ENCODE measurements around the gene LMOD3.
A peak's percentile ranks its signal among the peaks of the same experiment; 100 is the strongest.

LMOD3 gene

GRCh38 chr3:69084326-69085167 is 37.8 kb downstream of the LMOD3 start, which contains the start of gene ARL6IP5:
ARL6IP5 (plus strand) TSS chr3:69084937; CDS start chr3:69085048, 111 bp downstream.
- Histone ChIP-seq H2BK120ac (ENCODE audit: insufficient read depth, low read length, poor library complexity) (peak within 1 kb of the TSS; percentile 89), H3K9me3 (ENCODE audit: insufficient read depth, low read depth, low read length) (no peaks in the 10 kb centered on the region)

GRCh38 chr3:69082805-69083204 is 39.6 kb downstream of the LMOD3 start:
- Histone ChIP-seq H3K9me3 (ENCODE audit: insufficient read depth, low read depth, low read length) (no peaks in the 10 kb centered on the region), H3K23ac (ENCODE audit: low read length) (no peak overlapping the region), H3K18ac (ENCODE audit: low read length) (no peak overlapping the region), H3K36me3 (ENCODE audit: control insufficient read depth in 1 of 2, insufficient read depth in 2 of 2, low read length in 2 of 2) (peaks cover 0 to 2% of the 10 kb centered on the region in 2 experiments), H3K27ac (ENCODE audit: low read depth, low read length) (no peak overlapping the region), H4K8ac (ENCODE audit: low read depth, low read length) (no peak overlapping the region), H3K4me3 (ENCODE audit: low read depth, low read length) (no peak overlapping the region), H3K4me1 (ENCODE audit: control insufficient read depth in 1 of 2, insufficient read depth in 2 of 2, low read length in 2 of 2) (peaks cover 11 to 26% of the 10 kb centered on the region in 2 experiments), H2AFZ (ENCODE audit: insufficient read depth, low read length, poor library complexity) (no peak overlapping the region), H3K9ac (ENCODE audit: low read length) (no peak overlapping the region), H2AK5ac (ENCODE audit: low read length) (no peak overlapping the region), H3K27me3 (ENCODE audit: insufficient read depth, low read length) (no peaks in the 10 kb centered on the region), H2BK5ac (ENCODE audit: low read depth, low read length, poor library complexity) (no peak overlapping the region), H3K79me2 (ENCODE audit: control insufficient read depth, insufficient read depth, low read length, poor library complexity) (peaks cover 11% of the 10 kb centered on the region), H4K91ac (ENCODE audit: low read depth, low read length) (no peak overlapping the region), H4K12ac (ENCODE audit: low read depth, low read length) (no peak overlapping the region), H3K14ac (ENCODE audit: low read length) (no peak overlapping the region), H2BK120ac (ENCODE audit: insufficient read depth, low read length, poor library complexity) (no peak overlapping the region), H3K4ac (ENCODE audit: low read depth, low read length) (no peak overlapping the region), H3K79me1 (ENCODE audit: low read length) (peaks cover 20% of the 10 kb centered on the region), H2BK12ac (ENCODE audit: low read length) (no peak overlapping the region), H3K4me2 (ENCODE audit: low read length) (no peak overlapping the region)
- peak; percentile 42 to 52 for DNase-seq

More at GRCh38 chr3:69084326-69085167, 37.8 kb downstream of the LMOD3 start, which contains the start of gene ARL6IP5:
- Histone ChIP-seq H3K18ac (ENCODE audit: low read length) (peak within 1 kb of the TSS; percentile 80), H3K79me2 (ENCODE audit: control insufficient read depth, insufficient read depth, low read length, poor library complexity) (peaks cover 11% of the 10 kb centered on the region), H2BK5ac (ENCODE audit: low read depth, low read length, poor library complexity) (peak within 1 kb of the TSS; percentile 82), H3K27ac (ENCODE audit: low read depth, low read length) (peak within 1 kb of the TSS; percentile 68), H2AK5ac (ENCODE audit: low read length) (peak within 1 kb of the TSS; percentile 93), H2BK12ac (ENCODE audit: low read length) (peak within 1 kb of the TSS; percentile 72), H3K9ac (ENCODE audit: low read length) (peak within 1 kb of the TSS; percentile 96), H3K4me2 (ENCODE audit: low read length) (peak within 1 kb of the TSS; percentile 76), H3K4me3 (ENCODE audit: low read depth, low read length) (peak within 1 kb of the TSS; percentile 89), H3K14ac (ENCODE audit: low read length) (peak within 1 kb of the TSS; percentile 94), H3K36me3 (ENCODE audit: control insufficient read depth in 1 of 2, insufficient read depth in 2 of 2, low read length in 2 of 2) (no peaks in the 10 kb centered on the region), H3K4ac (ENCODE audit: low read depth, low read length) (peak within 1 kb of the TSS; percentile 68), H4K91ac (ENCODE audit: low read depth, low read length) (peak within 1 kb of the TSS; percentile 87), H4K12ac (ENCODE audit: low read depth, low read length) (peak within 1 kb of the TSS; percentile 57), H3K23ac (ENCODE audit: low read length) (no peak within 1 kb of the TSS), H3K4me1 (ENCODE audit: control insufficient read depth in 1 of 2, insufficient read depth in 2 of 2, low read length in 2 of 2) (peaks cover 8 to 26% of the 10 kb centered on the region in 2 experiments), H3K27me3 (ENCODE audit: insufficient read depth, low read length) (no peaks in the 10 kb centered on the region), H3K79me1 (ENCODE audit: low read length) (peaks cover 20% of the 10 kb centered on the region), H2AFZ (ENCODE audit: insufficient read depth, low read length, poor library complexity) (peak within 1 kb of the TSS; percentile 91), H4K8ac (ENCODE audit: low read depth, low read length) (peak within 1 kb of the TSS; percentile 93)
- no CpG with 5 or more reads among the region's 32 CpGs for whole genome bisulfite sequencing (ENCODE audit: extremely low coverage, insufficient coverage, insufficient read length)
- peak; percentile 88 to 91 for DNase-seq

- Histone ChIP-seq H3K23ac (ENCODE audit: low read length) (no peak overlapping the region), H4K91ac (ENCODE audit: low read depth, low read length) (no peak overlapping the region), H3K14ac (ENCODE audit: low read length) (no peak overlapping the region), H3K79me2 (ENCODE audit: control insufficient read depth, insufficient read depth, low read length, poor library complexity) (peaks cover 11% of the 10 kb centered on the region), H2AFZ (ENCODE audit: insufficient read depth, low read length, poor library complexity) (no peak overlapping the region), H3K36me3 (ENCODE audit: control insufficient read depth in 1 of 2, insufficient read depth in 2 of 2, low read length in 2 of 2) (peaks cover 0 to 3% of the 10 kb centered on the region in 2 experiments), H4K8ac (ENCODE audit: low read depth, low read length) (no peak overlapping the region), H3K18ac (ENCODE audit: low read length) (no peak overlapping the region), H3K4me3 (ENCODE audit: low read depth, low read length) (no peak overlapping the region), H3K9ac (ENCODE audit: low read length) (no peak overlapping the region), H3K4me2 (ENCODE audit: low read length) (no peak overlapping the region), H2BK5ac (ENCODE audit: low read depth, low read length, poor library complexity) (no peak overlapping the region), H4K12ac (ENCODE audit: low read depth, low read length) (no peak overlapping the region), H3K27me3 (ENCODE audit: insufficient read depth, low read length) (no peaks in the 10 kb centered on the region), H3K4ac (ENCODE audit: low read depth, low read length) (no peak overlapping the region), H3K4me1 (ENCODE audit: control insufficient read depth in 1 of 2, insufficient read depth in 2 of 2, low read length in 2 of 2) (peaks cover 11 to 24% of the 10 kb centered on the region in 2 experiments), H3K79me1 (ENCODE audit: low read length) (peaks cover 20% of the 10 kb centered on the region), H3K27ac (ENCODE audit: low read depth, low read length) (no peak overlapping the region), H3K9me3 (ENCODE audit: insufficient read depth, low read depth, low read length) (no peaks in the 10 kb centered on the region), H2BK12ac (ENCODE audit: low read length) (peak overlapping the region; percentile 85), H2BK120ac (ENCODE audit: insufficient read depth, low read length, poor library complexity) (no peak overlapping the region), H2AK5ac (ENCODE audit: low read length) (no peak overlapping the region)
- WGBS (ENCODE audit: extremely low coverage, insufficient coverage, insufficient read length), result no CpG with 5 or more reads among the region's 2 CpGs
- DNase-seq, result no peak
Observed at GRCh38 chr3:69082361-69082760, 40.0 kb downstream of the LMOD3 start.

GRCh38 chr3:69081583-69082262 is 40.7 kb downstream of the LMOD3 start:
- H3K4ac ChIP-seq (ENCODE audit: low read depth, low read length), result no peak overlapping the region
- no CpG with 5 or more reads among the region's 5 CpGs for WGBS (ENCODE audit: extremely low coverage, insufficient coverage, insufficient read length)
- H2BK5ac ChIP-seq (ENCODE audit: low read depth, low read length, poor library complexity), result no peak overlapping the region
- no peak overlapping the region for H3K4me3 ChIP-seq (ENCODE audit: low read depth, low read length)
- H3K27me3 ChIP-seq (ENCODE audit: insufficient read depth, low read length), result no peaks in the 10 kb centered on the region
- H3K79me1 ChIP-seq (ENCODE audit: low read length), result peaks cover 17% of the 10 kb centered on the region
- H3K4me1 ChIP-seq (ENCODE audit: control insufficient read depth in 1 of 2, insufficient read depth in 2 of 2, low read length in 2 of 2), result peaks cover 8 to 20% of the 10 kb centered on the region in 2 experiments
- H2BK12ac ChIP-seq (ENCODE audit: low read length), result peak overlapping the region; percentile 27
- H3K36me3 ChIP-seq (ENCODE audit: control insufficient read depth in 1 of 2, insufficient read depth in 2 of 2, low read length in 2 of 2), result peaks cover 0 to 4% of the 10 kb centered on the region in 2 experiments
- H2AFZ ChIP-seq (ENCODE audit: insufficient read depth, low read length, poor library complexity), result no peak overlapping the region
- peak overlapping the region; percentile 47 for H4K8ac ChIP-seq (ENCODE audit: low read depth, low read length)
- H3K18ac ChIP-seq (ENCODE audit: low read length), result no peak overlapping the region
- no peak overlapping the region for H3K4me2 ChIP-seq (ENCODE audit: low read length)
- no peak overlapping the region for H3K14ac ChIP-seq (ENCODE audit: low read length)
- H3K79me2 ChIP-seq (ENCODE audit: control insufficient read depth, insufficient read depth, low read length, poor library complexity), result peaks cover 11% of the 10 kb centered on the region
- no peak overlapping the region for H3K9ac ChIP-seq (ENCODE audit: low read length)
- no peak overlapping the region for H3K23ac ChIP-seq (ENCODE audit: low read length)
- no peak overlapping the region for H4K91ac ChIP-seq (ENCODE audit: low read depth, low read length)
- DNase-seq, result peak; percentile 48 to 79
- H2AK5ac ChIP-seq (ENCODE audit: low read length), result peak overlapping the region; percentile 9
- H3K27ac ChIP-seq (ENCODE audit: low read depth, low read length), result no peak overlapping the region
- no peak overlapping the region for H4K12ac ChIP-seq (ENCODE audit: low read depth, low read length)
- no peaks in the 10 kb centered on the region for H3K9me3 ChIP-seq (ENCODE audit: insufficient read depth, low read depth, low read length)
- peak overlapping the region; percentile 5 for H2BK120ac ChIP-seq (ENCODE audit: insufficient read depth, low read length, poor library complexity)

All from trophoblast cell (in vitro differentiated cells and primary cell).